ENCODE data around the gene MRPS30.

Gene MRPS30

DNA sequence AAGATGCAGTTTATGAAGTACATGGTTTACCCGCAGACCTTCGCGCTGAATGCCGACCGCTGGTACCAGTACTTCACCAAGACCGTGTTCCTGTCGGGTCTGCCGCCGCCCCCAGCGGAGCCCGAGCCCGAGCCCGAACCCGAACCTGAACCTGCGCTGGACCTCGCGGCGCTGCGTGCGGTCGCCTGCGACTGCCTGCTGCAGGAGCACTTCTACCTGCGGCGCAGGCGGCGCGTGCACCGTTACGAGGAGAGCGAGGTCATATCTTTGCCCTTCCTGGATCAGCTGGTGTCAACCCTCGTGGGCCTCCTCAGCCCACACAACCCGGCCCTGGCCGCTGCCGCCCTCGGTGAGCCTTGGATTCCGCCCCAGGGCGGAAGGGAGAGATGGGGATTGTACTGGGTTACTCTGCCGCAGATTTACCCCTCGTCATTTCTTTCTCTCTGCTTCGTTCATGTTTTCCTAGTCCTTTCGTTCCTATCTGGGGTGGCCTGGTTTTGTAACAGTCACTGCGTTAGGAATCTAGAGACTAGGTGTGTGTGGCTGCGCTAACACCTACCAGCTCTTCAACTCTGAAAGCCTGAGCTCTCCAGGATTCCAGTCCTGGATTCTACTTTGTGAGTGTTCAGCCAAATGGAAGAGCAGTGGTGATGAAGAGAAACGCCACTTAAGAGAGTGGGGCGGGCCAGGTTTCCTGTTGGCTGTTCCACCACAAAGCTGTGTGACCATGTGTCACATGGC is 638 bp downstream of the MRPS30 start (continued):
- TF ChIP-seq ZBTB49 (tag by site-specific recombination; IDR thresholded peaks at IDR 0.05; ENCODE audit: low read depth) = no peak
- TF ChIP-seq ZNF112 (tag by site-specific recombination; IDR thresholded peaks at IDR 0.05) = no peak
- no peak for TF ChIP-seq ZNF660 (tag by site-specific recombination; IDR thresholded peaks at IDR 0.05)
- 0 out of 2 replicates have a peak, but pooled peaks have one; percentile 34 for TF ChIP-seq ZNF133 (tag by site-specific recombination; IDR thresholded peaks at IDR 0.05)
- no peak for TF ChIP-seq TRIM28 (IDR thresholded peaks at IDR 0.05; ENCODE audit: borderline replicate concordance, low read length)
- no peak for TF ChIP-seq ZNF16 (tag by site-specific recombination; IDR thresholded peaks at IDR 0.05; ENCODE audit: low read depth)
- no peak for TF ChIP-seq FEZF1 (tag by site-specific recombination; IDR thresholded peaks at IDR 0.05)
- no peak for TF ChIP-seq TCF7L2 (IDR thresholded peaks at IDR 0.05; ENCODE audit: borderline replicate concordance, low read depth, low read length)
- TF ChIP-seq GFI1B (tag by site-specific recombination; IDR thresholded peaks at IDR 0.05) = no peak
- TF ChIP-seq, protein P1, sequence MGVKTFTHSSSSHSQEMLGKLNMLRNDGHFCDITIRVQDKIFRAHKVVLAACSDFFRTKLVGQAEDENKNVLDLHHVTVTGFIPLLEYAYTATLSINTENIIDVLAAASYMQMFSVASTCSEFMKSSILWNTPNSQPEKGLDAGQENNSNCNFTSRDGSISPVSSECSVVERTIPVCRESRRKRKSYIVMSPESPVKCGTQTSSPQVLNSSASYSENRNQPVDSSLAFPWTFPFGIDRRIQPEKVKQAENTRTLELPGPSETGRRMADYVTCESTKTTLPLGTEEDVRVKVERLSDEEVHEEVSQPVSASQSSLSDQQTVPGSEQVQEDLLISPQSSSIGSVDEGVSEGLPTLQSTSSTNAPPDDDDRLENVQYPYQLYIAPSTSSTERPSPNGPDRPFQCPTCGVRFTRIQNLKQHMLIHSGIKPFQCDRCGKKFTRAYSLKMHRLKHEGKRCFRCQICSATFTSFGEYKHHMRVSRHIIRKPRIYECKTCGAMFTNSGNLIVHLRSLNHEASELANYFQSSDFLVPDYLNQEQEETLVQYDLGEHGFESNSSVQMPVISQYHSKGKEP (tag by site-specific recombination; IDR thresholded peaks at IDR 0.05) = no peak
- TF ChIP-seq ZEB2 (tag by site-specific recombination; IDR thresholded peaks at IDR 0.05) = no peak
- TF ChIP-seq ZNF174 (tag by site-specific recombination; IDR thresholded peaks at IDR 0.05) = no peak
- no peak for TF ChIP-seq ZNF175 (tag by site-specific recombination; IDR thresholded peaks at IDR 0.05)
- no peak for TF ChIP-seq ZNF266 (tag by site-specific recombination; IDR thresholded peaks at IDR 0.05; ENCODE audit: low read depth)
- TF ChIP-seq, protein P2, sequence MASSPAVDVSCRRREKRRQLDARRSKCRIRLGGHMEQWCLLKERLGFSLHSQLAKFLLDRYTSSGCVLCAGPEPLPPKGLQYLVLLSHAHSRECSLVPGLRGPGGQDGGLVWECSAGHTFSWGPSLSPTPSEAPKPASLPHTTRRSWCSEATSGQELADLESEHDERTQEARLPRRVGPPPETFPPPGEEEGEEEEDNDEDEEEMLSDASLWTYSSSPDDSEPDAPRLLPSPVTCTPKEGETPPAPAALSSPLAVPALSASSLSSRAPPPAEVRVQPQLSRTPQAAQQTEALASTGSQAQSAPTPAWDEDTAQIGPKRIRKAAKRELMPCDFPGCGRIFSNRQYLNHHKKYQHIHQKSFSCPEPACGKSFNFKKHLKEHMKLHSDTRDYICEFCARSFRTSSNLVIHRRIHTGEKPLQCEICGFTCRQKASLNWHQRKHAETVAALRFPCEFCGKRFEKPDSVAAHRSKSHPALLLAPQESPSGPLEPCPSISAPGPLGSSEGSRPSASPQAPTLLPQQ (tag by site-specific recombination; IDR thresholded peaks at IDR 0.05) = no peak
- no peak for TF ChIP-seq PRDM6 (tag by site-specific recombination; IDR thresholded peaks at IDR 0.05)
- peak; percentile 87 for TF ChIP-seq ZNF335 (tag by site-specific recombination; conservative IDR thresholded peaks at IDR 0.05)
- TF ChIP-seq EGR2 (tag by site-specific recombination; IDR thresholded peaks at IDR 0.05; ENCODE audit: low read depth) = peak; percentile 71
- no peak for TF ChIP-seq SCRT1 (tag by site-specific recombination; IDR thresholded peaks at IDR 0.05; ENCODE audit: borderline replicate concordance)
- no peak for TF ChIP-seq REPIN1 (tag by site-specific recombination; IDR thresholded peaks at IDR 0.05; ENCODE audit: low read depth)
- no peak for TF ChIP-seq PRDM4 (tag by site-specific recombination; IDR thresholded peaks at IDR 0.05)
- TF ChIP-seq, protein P3, sequence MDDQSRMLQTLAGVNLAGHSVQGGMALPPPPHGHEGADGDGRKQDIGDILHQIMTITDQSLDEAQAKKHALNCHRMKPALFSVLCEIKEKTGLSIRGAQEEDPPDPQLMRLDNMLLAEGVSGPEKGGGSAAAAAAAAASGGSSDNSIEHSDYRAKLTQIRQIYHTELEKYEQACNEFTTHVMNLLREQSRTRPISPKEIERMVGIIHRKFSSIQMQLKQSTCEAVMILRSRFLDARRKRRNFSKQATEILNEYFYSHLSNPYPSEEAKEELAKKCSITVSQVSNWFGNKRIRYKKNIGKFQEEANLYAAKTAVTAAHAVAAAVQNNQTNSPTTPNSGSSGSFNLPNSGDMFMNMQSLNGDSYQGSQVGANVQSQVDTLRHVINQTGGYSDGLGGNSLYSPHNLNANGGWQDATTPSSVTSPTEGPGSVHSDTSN (CRISPR knock-in tag; IDR thresholded peaks at IDR 0.05) = peak; percentile 22; the same call in 1 of the 2 replicates
- no peak for TF ChIP-seq ZNF548 (tag by site-specific recombination; IDR thresholded peaks at IDR 0.05)
- TF ChIP-seq, protein P4, sequence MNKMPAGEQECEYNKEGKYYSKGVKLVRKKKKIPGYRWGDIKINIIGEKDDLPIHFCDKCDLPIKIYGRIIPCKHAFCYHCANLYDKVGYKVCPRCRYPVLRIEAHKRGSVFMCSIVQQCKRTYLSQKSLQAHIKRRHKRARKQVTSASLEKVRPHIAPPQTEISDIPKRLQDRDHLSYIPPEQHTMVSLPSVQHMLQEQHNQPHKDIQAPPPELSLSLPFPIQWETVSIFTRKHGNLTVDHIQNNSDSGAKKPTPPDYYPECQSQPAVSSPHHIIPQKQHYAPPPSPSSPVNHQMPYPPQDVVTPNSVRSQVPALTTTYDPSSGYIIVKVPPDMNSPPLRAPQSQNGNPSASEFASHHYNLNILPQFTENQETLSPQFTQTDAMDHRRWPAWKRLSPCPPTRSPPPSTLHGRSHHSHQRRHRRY (tag by site-specific recombination; IDR thresholded peaks at IDR 0.05) = no peak
